ENCODE data around the gene HSD17B14. TPM values are rescaled to one million over a fixed set of nuclear protein-coding genes. Genes with fewer than 3 reads are reported as not detected.

The HSD17B14 gene
- total RNA-seq, 1 donor from 2014 or later: 1.0 TPM

Other genes with a start within 250 kb of the HSD17B14 start
- not detected for gene SPACA4, start 229.7 kb downstream of the HSD17B14 start, total RNA-seq (ENCODE audit: unreplicated experiment)
- gene FAM83E, start 221.4 kb downstream of the HSD17B14 start, total RNA-seq (ENCODE audit: unreplicated experiment): 1.5 TPM
- 1,011 TPM for gene RPL18, start 217.3 kb downstream of the HSD17B14 start, total RNA-seq (ENCODE audit: unreplicated experiment)
- gene SPHK2, start 217.0 kb downstream of the HSD17B14 start, total RNA-seq (ENCODE audit: unreplicated experiment): 146 TPM
- gene DBP, start 199.1 kb downstream of the HSD17B14 start, total RNA-seq (ENCODE audit: unreplicated experiment): 2.9 TPM
- 7.8 TPM for gene CA11, start 190.3 kb downstream of the HSD17B14 start, total RNA-seq (ENCODE audit: unreplicated experiment)
- 1.8 TPM for gene NTN5, start 163.5 kb downstream of the HSD17B14 start, total RNA-seq (ENCODE audit: unreplicated experiment)
- gene FUT2, start 140.5 kb downstream of the HSD17B14 start, total RNA-seq (ENCODE audit: unreplicated experiment): 0.22 TPM
- 2.7 TPM for gene MAMSTR, start 116.8 kb downstream of the HSD17B14 start, total RNA-seq (ENCODE audit: unreplicated experiment)
- gene RASIP1, start 95.9 kb downstream of the HSD17B14 start, total RNA-seq (ENCODE audit: unreplicated experiment): 6.2 TPM
- not detected for gene IZUMO1, start 89.6 kb downstream of the HSD17B14 start, total RNA-seq (ENCODE audit: unreplicated experiment)
- 4.4 TPM for gene FUT1, start 83.8 kb downstream of the HSD17B14 start, total RNA-seq (ENCODE audit: unreplicated experiment)
- not detected for gene FGF21, start 81.0 kb downstream of the HSD17B14 start, total RNA-seq (ENCODE audit: unreplicated experiment)
- 22.3 TPM for gene BCAT2, start 25.5 kb downstream of the HSD17B14 start, total RNA-seq (ENCODE audit: unreplicated experiment)
- gene PLEKHA4, start 32.1 kb upstream of the HSD17B14 start, total RNA-seq (ENCODE audit: unreplicated experiment): 9.4 TPM
- 106 TPM for gene PPP1R15A, start 35.9 kb upstream of the HSD17B14 start, total RNA-seq (ENCODE audit: unreplicated experiment)
- gene TULP2, start 62.3 kb upstream of the HSD17B14 start, total RNA-seq (ENCODE audit: unreplicated experiment): not detected
- gene NUCB1, start 63.8 kb upstream of the HSD17B14 start, total RNA-seq (ENCODE audit: unreplicated experiment): 115 TPM
- not detected for gene DHDH, start 97.2 kb upstream of the HSD17B14 start, total RNA-seq (ENCODE audit: unreplicated experiment)
- gene BAX, start 118.4 kb upstream of the HSD17B14 start, total RNA-seq (ENCODE audit: unreplicated experiment): 87.7 TPM
- 875 TPM for gene FTL, start 128.8 kb upstream of the HSD17B14 start, total RNA-seq (ENCODE audit: unreplicated experiment)
- 69.0 TPM for gene GYS1, start 156.8 kb upstream of the HSD17B14 start, total RNA-seq (ENCODE audit: unreplicated experiment)
- gene RUVBL2, start 157.4 kb upstream of the HSD17B14 start, total RNA-seq (ENCODE audit: unreplicated experiment): 60.9 TPM
- not detected for gene LHB, start 180.6 kb upstream of the HSD17B14 start, total RNA-seq (ENCODE audit: unreplicated experiment)
- not detected for gene CGB3, start 187.8 kb upstream of the HSD17B14 start, total RNA-seq (ENCODE audit: unreplicated experiment)
- gene CGB2, start 195.4 kb upstream of the HSD17B14 start, total RNA-seq (ENCODE audit: unreplicated experiment): not detected
- gene CGB1, start 200.4 kb upstream of the HSD17B14 start, total RNA-seq (ENCODE audit: unreplicated experiment): not detected
- not detected for gene CGB5, start 207.4 kb upstream of the HSD17B14 start, total RNA-seq (ENCODE audit: unreplicated experiment)
- gene CGB8, start 212.6 kb upstream of the HSD17B14 start, total RNA-seq (ENCODE audit: unreplicated experiment): not detected
- gene CGB7, start 221.3 kb upstream of the HSD17B14 start, total RNA-seq (ENCODE audit: unreplicated experiment): not detected
- gene NTF4, start 228.3 kb upstream of the HSD17B14 start, total RNA-seq (ENCODE audit: unreplicated experiment): not detected
- not detected for gene KCNA7, start 236.2 kb upstream of the HSD17B14 start, total RNA-seq (ENCODE audit: unreplicated experiment)
- gene SNRNP70, start 249.0 kb upstream of the HSD17B14 start, total RNA-seq (ENCODE audit: unreplicated experiment): 300 TPM

Data from glutamatergic neuron (in vitro differentiated cells).